Measurements from ENCODE around the gene ARIH2. TPM values are rescaled to one million over a fixed set of nuclear protein-coding genes. Genes with fewer than 3 reads are reported as not detected.

Gene ARIH2
- 70.8 and 76.8 TPM in 2 replicates for total RNA-seq (2021)
- percentile 70 among the genes with signal in this experiment for Bru-seq, nascent RNA
- percentile 78 among the genes with signal in this experiment for BruChase-seq, experiment 1, labeled RNA remaining after a 2-hour chase
- percentile 83 among the genes with signal in this experiment for BruChase-seq, experiment 2, labeled RNA remaining after a 6-hour chase
- long read RNA-seq, full-length matches to known transcripts = 77 of 143 reads
- long read RNA-seq, partial matches to known transcripts = 19 of 143 reads
- long read RNA-seq, other reads (novel, unspliced or antisense) = 47 of 143 reads

DNA sequence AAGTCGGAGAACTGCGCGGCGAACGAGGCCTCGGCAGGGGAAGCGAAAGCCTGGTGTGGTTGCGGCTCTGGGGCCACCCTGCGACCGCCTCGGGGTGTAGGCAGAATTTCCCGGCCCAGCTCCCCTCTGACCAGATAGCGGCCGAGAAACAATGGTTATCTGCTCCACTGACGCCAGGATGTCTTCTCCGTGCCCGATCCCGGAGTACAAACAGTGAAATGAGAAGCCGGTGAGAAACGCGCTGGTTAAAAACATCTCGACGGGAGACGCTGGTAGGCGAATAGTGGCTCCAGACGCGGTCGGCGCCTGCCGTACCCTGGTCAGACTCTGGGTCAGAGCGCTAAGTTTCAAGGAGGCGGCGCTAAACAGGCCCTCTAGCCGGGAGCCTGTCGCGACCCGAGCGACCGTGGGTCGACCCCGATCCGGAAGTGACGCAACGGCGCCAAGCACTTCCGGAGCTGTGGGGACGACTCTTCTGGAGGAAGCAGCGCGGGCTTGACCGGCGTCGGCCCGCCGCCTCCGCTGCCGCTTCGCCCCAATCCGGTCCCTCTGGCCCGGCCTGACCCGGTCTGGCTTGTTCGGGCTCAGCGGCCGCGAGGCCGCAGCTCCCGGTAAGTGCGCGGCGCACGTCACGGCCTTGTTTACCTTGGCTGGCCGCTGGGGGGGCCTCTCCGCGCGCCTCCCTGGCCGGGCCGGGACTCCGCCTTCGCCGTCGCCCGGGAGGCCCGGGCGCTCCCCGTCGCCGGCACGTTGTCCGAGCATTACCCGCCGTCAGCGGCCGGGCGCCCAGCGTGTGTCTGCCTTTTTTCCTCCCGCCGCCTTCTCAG, at the start of gene ARIH2:
Gene ARIH2, plus strand, starts transcription at position 455 of the 827 bp plus-strand sequence. CDS start 8,717 bp downstream, outside the sequence.
- intact Hi-C loops (cut with micrococcal nuclease; ENCODE audit: unreplicated experiment) = no loop called here
- POLR2A ChIA-PET (ENCODE audit: low non-redundant PET) = no interaction called here
- TSS peak; percentile 93 for BruUV-seq (replicated peaks)
- Histone ChIP-seq H3K27ac (ENCODE audit: low read depth, low read length, poor library complexity, severe bottlenecking) (peak within 1 kb of the TSS; percentile 90), H3K4me3 (ENCODE audit: low read depth, low read length, poor library complexity, severe bottlenecking) (peak within 1 kb of the TSS; percentile 77), H3K36me3 (ENCODE audit: insufficient read depth, low read length, poor library complexity, severe bottlenecking) (no peaks in the 10 kb centered on the region), H3K4me1 (ENCODE audit: insufficient read depth, low read length, poor library complexity, severe bottlenecking) (no peaks in the 10 kb centered on the region), H3K9me3 (ENCODE audit: low read depth, low read length, poor library complexity, severe bottlenecking) (no peaks in the 10 kb centered on the region), H3K27me3 (replicated peaks; ENCODE audit: insufficient read depth, low read depth, low read length, poor library complexity) (no peaks in the 10 kb centered on the region)
- CTCF ChIA-PET = no interaction called here
- TF ChIP-seq, protein P1, sequence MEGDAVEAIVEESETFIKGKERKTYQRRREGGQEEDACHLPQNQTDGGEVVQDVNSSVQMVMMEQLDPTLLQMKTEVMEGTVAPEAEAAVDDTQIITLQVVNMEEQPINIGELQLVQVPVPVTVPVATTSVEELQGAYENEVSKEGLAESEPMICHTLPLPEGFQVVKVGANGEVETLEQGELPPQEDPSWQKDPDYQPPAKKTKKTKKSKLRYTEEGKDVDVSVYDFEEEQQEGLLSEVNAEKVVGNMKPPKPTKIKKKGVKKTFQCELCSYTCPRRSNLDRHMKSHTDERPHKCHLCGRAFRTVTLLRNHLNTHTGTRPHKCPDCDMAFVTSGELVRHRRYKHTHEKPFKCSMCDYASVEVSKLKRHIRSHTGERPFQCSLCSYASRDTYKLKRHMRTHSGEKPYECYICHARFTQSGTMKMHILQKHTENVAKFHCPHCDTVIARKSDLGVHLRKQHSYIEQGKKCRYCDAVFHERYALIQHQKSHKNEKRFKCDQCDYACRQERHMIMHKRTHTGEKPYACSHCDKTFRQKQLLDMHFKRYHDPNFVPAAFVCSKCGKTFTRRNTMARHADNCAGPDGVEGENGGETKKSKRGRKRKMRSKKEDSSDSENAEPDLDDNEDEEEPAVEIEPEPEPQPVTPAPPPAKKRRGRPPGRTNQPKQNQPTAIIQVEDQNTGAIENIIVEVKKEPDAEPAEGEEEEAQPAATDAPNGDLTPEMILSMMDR (conservative IDR thresholded peaks at IDR 0.05; ENCODE audit: low read depth, low read length) = no peak
- TF ChIP-seq EZH2 (IDR thresholded peaks at IDR 0.05; ENCODE audit: borderline replicate concordance, low read depth, low read length, poor library complexity, severe bottlenecking) = no peak
- DNase-seq (ENCODE audit: low spot score) = peak; percentile 81

DNA sequence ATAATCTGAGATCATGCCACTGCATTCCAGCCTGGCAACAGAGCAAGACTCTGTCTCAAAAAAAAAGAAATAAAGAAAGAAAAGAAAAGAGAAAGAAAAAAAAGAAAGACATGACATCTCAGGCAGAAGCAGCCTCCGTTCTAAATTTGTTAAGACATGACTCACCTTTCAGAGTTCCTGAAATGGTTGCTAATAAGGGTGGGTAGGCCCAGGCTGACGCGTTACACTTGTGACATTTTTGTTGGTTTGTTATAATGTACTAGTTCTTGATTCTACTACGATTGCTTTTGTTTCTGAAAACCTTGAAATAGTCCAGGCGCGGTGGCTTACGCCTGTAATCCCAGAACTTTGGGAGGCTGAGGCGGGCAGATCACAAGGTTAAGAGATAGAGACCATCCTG, 41.0 kb upstream of the ARIH2 start:
- BruUV-seq (replicated peaks) = no TSS peak
- intact Hi-C loops (cut with micrococcal nuclease; ENCODE audit: unreplicated experiment) = no loop called here
- POLR2A ChIA-PET (ENCODE audit: low non-redundant PET) = no interaction called here
- no peaks in the 10 kb centered on the region for H3K36me3 ChIP-seq (ENCODE audit: insufficient read depth, low read length, poor library complexity, severe bottlenecking)
- no peaks in the 10 kb centered on the region for H3K4me1 ChIP-seq (ENCODE audit: insufficient read depth, low read length, poor library complexity, severe bottlenecking)
- no peaks in the 10 kb centered on the region for H3K27me3 ChIP-seq (replicated peaks; ENCODE audit: insufficient read depth, low read depth, low read length, poor library complexity)
- no peak for DNase-seq (ENCODE audit: low spot score)
- CTCF ChIA-PET = no interaction called here
- TF ChIP-seq, protein P1 (conservative IDR thresholded peaks at IDR 0.05; ENCODE audit: low read depth, low read length) = no peak
- no peak for TF ChIP-seq EZH2 (IDR thresholded peaks at IDR 0.05; ENCODE audit: borderline replicate concordance, low read depth, low read length, poor library complexity, severe bottlenecking)
- H3K4me3 ChIP-seq (ENCODE audit: low read depth, low read length, poor library complexity, severe bottlenecking) = no peak overlapping the region
- H3K9me3 ChIP-seq (ENCODE audit: low read depth, low read length, poor library complexity, severe bottlenecking) = no peaks in the 10 kb centered on the region
- no peak overlapping the region for H3K27ac ChIP-seq (ENCODE audit: low read depth, low read length, poor library complexity, severe bottlenecking)

DNA sequence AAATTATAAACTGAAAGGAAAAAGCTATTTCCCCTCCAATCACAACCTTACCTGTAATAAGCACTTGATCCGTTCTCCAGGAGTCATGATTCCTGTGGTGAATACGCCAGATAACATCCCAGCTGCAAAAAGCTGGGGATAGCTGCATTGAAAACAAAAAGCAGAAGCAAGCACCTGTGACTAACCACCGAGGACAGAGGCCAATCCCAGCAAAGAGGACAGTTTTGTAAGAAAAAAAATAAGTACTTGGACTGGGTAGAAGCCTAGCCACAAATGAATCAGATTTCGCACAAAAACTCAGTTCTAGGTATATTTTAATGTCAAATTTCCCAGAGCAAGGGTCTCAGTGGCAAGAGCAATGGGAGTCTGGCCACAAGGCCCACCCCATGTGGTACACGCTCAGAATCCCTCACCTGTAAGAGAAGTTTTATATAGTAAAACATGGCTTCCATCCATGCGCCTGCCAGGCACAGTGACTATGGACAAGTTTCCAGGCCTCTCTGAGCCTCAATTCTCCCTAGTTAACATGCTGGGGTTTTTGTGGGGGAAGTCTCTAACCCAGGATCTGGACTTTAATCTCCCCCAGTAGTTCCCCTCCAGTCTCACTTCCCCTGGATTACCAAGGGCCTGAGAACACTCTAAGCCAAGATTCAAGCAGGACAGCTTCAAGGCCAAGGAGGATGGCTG, 39.2 kb upstream of the ARIH2 start:
- BruUV-seq (replicated peaks) = no TSS peak
- no peaks in the 10 kb centered on the region for H3K9me3 ChIP-seq (ENCODE audit: low read depth, low read length, poor library complexity, severe bottlenecking)
- CTCF ChIA-PET = no interaction called here
- no peaks in the 10 kb centered on the region for H3K4me1 ChIP-seq (ENCODE audit: insufficient read depth, low read length, poor library complexity, severe bottlenecking)
- H3K27me3 ChIP-seq (replicated peaks; ENCODE audit: insufficient read depth, low read depth, low read length, poor library complexity) = no peaks in the 10 kb centered on the region
- no peak overlapping the region for H3K4me3 ChIP-seq (ENCODE audit: low read depth, low read length, poor library complexity, severe bottlenecking)
- H3K36me3 ChIP-seq (ENCODE audit: insufficient read depth, low read length, poor library complexity, severe bottlenecking) = no peaks in the 10 kb centered on the region
- H3K27ac ChIP-seq (ENCODE audit: low read depth, low read length, poor library complexity, severe bottlenecking) = no peak overlapping the region
- intact Hi-C loops (cut with micrococcal nuclease; ENCODE audit: unreplicated experiment) = no loop called here
- no peak for DNase-seq (ENCODE audit: low spot score)
- POLR2A ChIA-PET (ENCODE audit: low non-redundant PET) = no interaction called here
- TF ChIP-seq EZH2 (IDR thresholded peaks at IDR 0.05; ENCODE audit: borderline replicate concordance, low read depth, low read length, poor library complexity, severe bottlenecking) = no peak
- TF ChIP-seq, protein P1 (conservative IDR thresholded peaks at IDR 0.05; ENCODE audit: low read depth, low read length) = no peak
